KBM-7 (cell line): ENCODE measurements around the gene VIT.
A peak's percentile ranks its signal among the peaks of the same experiment; 100 is the strongest.

Experiments used
- DNase-seq: peaks from one replicate; pipeline ENCODE4 v3.0.0-alpha.2; 2015
- in situ Hi-C: fragments of 300-500 bp; cut with MboI; formaldehyde crosslinking; loops from 2 replicates; pipeline ENCODE4 v1.14.3; 2020; ENCODE audit warnings: low sequenced_read_pairs, low pct_unique_long_range_greater_than_20kb, mixed read lengths

The VIT gene

DNA sequence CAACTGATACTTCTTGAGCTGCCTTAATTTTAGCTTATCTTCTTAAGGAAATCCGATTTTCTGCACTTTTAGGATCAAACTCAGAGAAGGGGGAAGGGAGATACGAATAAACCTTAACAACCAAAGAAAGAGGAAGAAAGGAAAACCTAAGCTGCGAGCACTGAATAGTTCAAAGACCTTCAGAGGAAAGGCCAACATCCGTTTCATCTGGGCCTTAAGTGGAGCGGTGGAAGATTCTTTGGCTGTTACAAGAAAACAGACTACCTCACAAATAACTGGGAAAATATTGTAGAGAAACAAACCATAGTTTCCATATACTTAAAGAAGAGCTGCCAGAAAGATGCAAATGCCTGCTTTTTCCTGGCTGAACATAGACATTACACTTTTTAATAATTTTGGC lies 43.6 kb downstream of the VIT start:
- peak; percentile 51 for DNase-seq
- in situ Hi-C loops = no loop called here

- DNase-seq = peak; percentile 11
- in situ Hi-C loops = no loop called here
Measured at GRCh38 chr2:36741188-36741837, 44.8 kb downstream of the VIT start.

DNA sequence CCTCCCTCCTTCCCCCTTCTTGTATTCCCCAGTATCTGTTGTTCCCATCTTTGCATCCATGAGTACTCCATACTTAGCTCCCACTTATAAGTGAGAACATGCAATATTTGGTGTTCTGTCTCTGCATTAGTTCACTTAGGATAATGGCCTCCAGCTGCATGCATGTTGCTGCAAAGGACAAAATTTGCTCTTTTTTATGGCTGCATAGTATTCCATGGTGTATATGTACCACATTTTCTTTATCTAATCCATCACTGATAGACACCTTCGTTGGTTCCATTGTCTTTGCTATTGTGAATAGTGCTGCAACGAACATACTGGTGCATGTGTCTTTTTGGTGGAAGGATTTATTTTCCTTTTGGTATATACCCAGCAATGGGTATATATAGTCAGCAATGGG lies 47.4 kb downstream of the VIT start:
- no peak for DNase-seq
- in situ Hi-C loops = no loop called here

GRCh38 chr2:36748166-36748565 lies 51.7 kb downstream of the VIT start:
- no peak for DNase-seq
- in situ Hi-C loops = no loop called here

DNA sequence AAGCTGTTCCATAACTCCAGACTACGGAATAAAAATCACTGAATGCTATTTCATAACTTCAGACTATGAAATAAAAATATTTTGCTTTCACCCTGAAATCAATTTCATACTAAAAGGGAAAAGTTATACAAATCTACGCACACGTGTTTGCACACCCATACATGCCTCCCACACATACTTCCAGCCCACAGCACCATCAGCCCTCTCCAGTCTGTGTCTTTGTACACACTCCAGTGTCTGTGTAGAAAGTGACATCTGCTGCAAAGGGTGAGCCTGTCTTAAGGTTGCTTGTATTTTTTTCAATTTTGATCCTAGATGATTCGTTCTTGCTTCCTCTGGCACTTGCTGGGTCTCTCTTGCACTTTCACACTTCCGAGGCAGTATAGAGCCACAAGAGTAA lies 53.6 kb downstream of the VIT start:
- DNase-seq = no peak
- in situ Hi-C loops = no loop called here

DNA sequence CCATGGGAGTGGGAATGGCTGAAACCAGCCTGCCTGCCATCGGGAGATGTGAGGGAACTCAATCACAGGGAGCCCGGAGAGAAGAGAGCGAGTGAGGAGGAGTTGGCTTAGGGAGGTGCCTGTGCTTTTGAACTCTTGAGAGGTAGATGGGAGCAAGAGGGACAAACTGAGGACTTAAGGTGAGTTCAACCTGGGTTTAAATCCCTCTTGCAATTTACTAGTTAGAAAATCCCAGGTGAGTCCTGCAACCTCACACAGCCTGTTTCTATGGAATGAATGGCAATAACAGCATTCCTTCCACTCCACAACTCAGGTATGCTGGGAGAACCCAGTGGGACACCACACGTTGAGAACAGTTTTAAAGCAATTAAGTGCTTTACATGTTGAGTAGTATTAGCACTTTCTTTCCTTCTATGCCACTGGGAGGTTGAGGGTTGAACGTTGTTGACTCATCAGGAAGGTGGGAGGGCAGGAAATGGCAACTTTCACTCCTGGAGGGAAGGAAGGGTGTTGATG lies 57.3 kb downstream of the VIT start:
- in situ Hi-C loops = no loop called here
- DNase-seq = no peak

DNA sequence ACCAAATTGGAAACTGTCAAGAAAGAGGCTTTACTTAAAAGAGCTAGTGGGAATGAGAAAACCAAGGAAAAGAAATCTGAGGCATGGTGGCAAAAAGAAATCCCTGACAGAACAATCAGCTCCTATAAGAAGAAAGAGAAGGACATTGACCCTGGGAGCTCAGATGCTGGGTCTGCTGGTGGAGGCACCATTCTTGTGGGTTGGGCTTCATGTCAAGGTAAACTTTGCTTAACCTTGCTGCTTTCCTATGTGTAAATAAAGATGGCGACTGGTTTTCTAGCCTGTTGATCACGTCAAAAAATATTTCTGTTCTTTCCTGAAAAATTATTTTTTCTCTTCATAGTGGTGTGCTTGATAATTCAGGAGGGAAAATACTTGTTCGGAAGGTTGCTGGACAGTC lies 58.1 kb downstream of the VIT start:
- in situ Hi-C loops = no loop called here

GRCh38 chr2:36756438-36756837 lies 59.9 kb downstream of the VIT start:
- DNase-seq = no peak
- in situ Hi-C loops = no loop called here

More for the DNA sequence above, 58.1 kb downstream of the VIT start:
- DNase-seq = no peak

GRCh38 chr2:36762764-36763490 lies 66.4 kb downstream of the VIT start:
- in situ Hi-C loops = no loop called here
- DNase-seq = no peak

DNA sequence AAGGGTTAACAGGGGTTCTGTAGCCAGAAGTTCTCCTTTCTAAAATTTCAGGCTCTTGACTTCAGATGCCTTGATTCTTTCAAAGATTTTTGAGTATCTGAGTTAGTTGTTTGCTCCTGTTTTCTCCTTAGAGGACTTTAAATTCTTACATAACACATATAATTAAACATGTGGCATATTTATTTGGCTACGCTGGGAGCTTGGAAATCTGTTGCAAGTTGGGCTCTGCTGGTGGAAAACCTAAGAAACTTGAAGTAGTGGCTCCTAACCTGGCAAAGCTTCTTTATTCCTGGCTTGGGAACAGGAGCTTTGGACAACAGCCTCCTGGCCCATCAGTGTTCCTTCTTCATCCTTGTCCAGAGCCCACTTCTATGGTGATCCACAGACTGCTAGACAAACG lies 72.6 kb downstream of the VIT start:
- in situ Hi-C loops = no loop called here
- DNase-seq = no peak

DNA sequence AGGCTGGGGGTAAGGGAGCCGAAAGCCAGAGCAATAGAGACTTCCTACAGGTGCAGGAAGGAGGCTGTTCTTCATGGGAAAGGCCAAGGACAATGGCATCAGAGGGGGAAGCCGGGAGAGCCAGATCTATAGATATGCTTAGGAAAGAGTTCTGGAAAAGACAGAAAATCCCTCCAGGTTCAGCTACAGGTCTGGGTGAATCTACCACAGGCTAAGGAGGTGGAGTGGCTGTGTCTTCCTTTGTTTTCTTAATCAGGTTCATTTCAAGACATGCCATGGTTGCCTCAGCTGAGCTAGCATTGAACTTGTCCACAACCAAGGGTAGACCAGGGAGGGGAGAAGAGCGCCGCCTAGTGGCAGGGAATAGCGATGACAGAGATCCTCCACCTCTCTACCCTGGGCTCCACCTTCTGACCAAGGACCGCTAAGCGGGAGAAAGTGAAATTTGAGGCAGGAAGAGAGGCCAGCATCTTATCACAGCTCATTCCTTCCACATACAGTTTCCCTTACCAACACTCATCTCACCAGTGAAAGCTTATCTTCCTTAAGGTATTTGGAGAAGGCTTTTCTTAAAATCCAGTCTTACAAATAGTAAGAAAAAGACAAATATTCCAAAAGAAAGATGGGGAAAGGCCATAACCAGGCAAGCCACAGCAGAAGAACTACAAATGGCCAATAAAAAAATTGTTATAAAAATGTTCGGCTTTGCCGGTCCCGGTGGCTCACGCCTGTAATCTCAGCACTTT lies 74.2 kb downstream of the VIT start:
- peak; percentile 87 for DNase-seq
- in situ Hi-C loops = no loop called here

- in situ Hi-C loops = no loop called here
- no peak for DNase-seq
Measured at GRCh38 chr2:36771671-36772070, 75.2 kb downstream of the VIT start.

GRCh38 chr2:36773947-36774346 lies 77.4 kb downstream of the VIT start:
- DNase-seq = no peak
- in situ Hi-C loops = no loop called here

GRCh38 chr2:36775261-36775660 lies 78.8 kb downstream of the VIT start:
- in situ Hi-C loops = loop anchor here (25.0 kb wide), 1 partner anchor 413 kb away; the partner anchor contains the start of gene CRIM1
- DNase-seq = no peak

GRCh38 chr2:36775806-36776205 lies 79.3 kb downstream of the VIT start:
- DNase-seq = no peak
- in situ Hi-C loops = loop anchor here (25.0 kb wide), 1 partner anchor 414 kb away; the partner anchor contains the start of gene CRIM1

DNA sequence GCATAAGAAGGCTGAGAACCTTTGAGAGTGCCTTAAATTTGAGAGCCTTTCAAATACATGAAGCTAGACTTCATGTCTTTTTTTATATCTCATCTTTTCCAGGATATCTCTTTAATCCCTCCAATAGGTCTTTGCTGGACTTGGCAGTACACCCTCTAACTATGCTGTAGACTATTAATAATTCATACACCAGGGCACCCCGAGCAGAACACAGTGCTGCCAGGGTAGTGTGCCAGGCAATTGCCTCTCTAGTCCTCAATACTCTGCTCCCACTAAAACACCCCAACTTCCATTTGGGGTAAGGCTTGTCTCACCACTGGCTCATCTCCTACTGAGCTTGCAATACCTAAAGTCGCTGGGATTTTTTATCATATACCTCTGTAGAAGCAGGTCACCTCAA lies 80.8 kb downstream of the VIT start:
- DNase-seq = no peak

DNA sequence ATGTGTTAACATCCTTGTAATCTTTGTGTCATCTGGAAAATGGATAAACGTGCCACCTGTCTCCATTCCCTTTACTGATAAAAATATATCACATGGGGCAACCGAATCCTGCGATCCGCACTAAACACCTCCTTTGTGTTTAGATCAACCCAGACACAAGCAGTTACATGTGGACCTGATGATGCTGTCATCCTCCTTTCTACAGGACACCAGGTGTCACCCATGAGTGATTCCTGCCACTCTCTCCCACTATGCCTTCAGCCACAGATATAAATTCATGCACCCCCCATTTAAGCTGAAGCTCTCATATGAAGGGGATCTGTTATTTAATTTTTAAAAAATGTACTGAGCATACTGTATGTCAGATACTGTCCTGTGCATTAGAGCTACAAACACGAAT lies 81.3 kb downstream of the VIT start:
- in situ Hi-C loops = loop anchor here (25.0 kb wide), 1 partner anchor 415 kb away; the partner anchor contains the start of gene CRIM1
- DNase-seq = no peak

More for the DNA sequence above, 80.8 kb downstream of the VIT start:
- in situ Hi-C loops = loop anchor here (25.0 kb wide), 1 partner anchor 415 kb away; the partner anchor contains the start of gene CRIM1

DNA sequence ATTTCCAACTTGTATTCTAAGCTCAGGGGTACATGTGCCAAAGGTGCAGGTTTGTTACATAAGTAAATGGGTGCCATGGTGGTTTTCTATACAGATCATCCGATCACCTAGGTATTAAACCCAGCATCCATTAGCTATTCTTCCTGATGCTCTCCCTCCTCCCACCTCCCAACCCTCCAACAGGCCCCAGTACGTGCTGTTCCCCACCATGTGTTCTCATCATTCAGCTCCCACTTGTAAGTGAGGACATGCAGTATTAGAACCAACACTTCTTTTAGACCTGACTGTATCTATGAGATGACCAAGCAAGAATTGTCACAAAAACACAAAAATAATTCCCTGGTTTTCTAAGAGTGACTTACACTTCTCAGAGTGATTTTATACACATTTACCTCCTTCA lies 83.0 kb downstream of the VIT start:
- DNase-seq = no peak
- in situ Hi-C loops = loop anchor here (25.0 kb wide), 1 partner anchor 417 kb away; the partner anchor contains the start of gene CRIM1

GRCh38 chr2:36780231-36780839 lies 83.8 kb downstream of the VIT start:
- DNase-seq = peak; percentile 74
- in situ Hi-C loops = loop anchor here (25.0 kb wide), 1 partner anchor 418 kb away; the partner anchor contains the start of gene CRIM1
